ENCODE results near the gene ZNF638.

- TF ChIP-seq CTCF (IDR thresholded peaks at IDR 0.05) (no peak), POLR2A (IDR thresholded peaks at IDR 0.05) (no peak)
Measured at GRCh38 chr2:71464389-71464788, 132.8 kb downstream of the ZNF638 start.
